GM19238 (cell line): Measurements from ENCODE around the gene FRG2B.
"Not testable (repeated sequence)": the region's sequence is repeated elsewhere in the genome, so short reads cannot be mapped to it uniquely, and the experiment has no call there.

Experiments
- DNase-seq: peaks from one replicate; pipeline ENCODE4 v3.0.0; 2011; ENCODE audit warnings: low spot score; ENCODE audit not compliant: insufficient read length

FRG2B gene

GRCh38 chr10:133626695-133627094, at the start of gene FRG2B:
Gene FRG2B, minus strand, starts transcription at chr10:133626795. Its CDS starts 53 bp downstream, at chr10:133626742.
- DNase-seq = not testable (repeated sequence)

GRCh38 chr10:133667446-133667845, 40.9 kb upstream of the FRG2B start:
- not testable (repeated sequence) for DNase-seq

GRCh38 chr10:133663544-133664160, 37.1 kb upstream of the FRG2B start:
- DNase-seq = not testable (repeated sequence)

GRCh38 chr10:133661122-133661521, 34.5 kb upstream of the FRG2B start:
- DNase-seq = not testable (repeated sequence)

- DNase-seq = not testable (repeated sequence)
Observed at GRCh38 chr10:133660516-133660915, 33.9 kb upstream of the FRG2B start.

GRCh38 chr10:133657276-133657675, 30.7 kb upstream of the FRG2B start:
- not testable (repeated sequence) for DNase-seq

GRCh38 chr10:133648872-133649455, 22.4 kb upstream of the FRG2B start:
- not testable (repeated sequence) for DNase-seq

- not testable (repeated sequence) for DNase-seq
Observed at GRCh38 chr10:133647075-133647748, 20.6 kb upstream of the FRG2B start.

GRCh38 chr10:133637846-133638235, 11.2 kb upstream of the FRG2B start:
- not testable (repeated sequence) for DNase-seq

GRCh38 chr10:133637202-133637845, 10.7 kb upstream of the FRG2B start:
- not testable (repeated sequence) for DNase-seq

GRCh38 chr10:133630723-133631249, 4.2 kb upstream of the FRG2B start:
- DNase-seq = not testable (repeated sequence)

GRCh38 chr10:133622544-133622943, 4.1 kb downstream of the FRG2B start:
- not testable (repeated sequence) for DNase-seq

GRCh38 chr10:133618851-133619250, 7.7 kb downstream of the FRG2B start:
- no peak for DNase-seq

GRCh38 chr10:133617196-133617595, 9.4 kb downstream of the FRG2B start:
- DNase-seq = no peak

GRCh38 chr10:133616371-133617130, 10.0 kb downstream of the FRG2B start:
- no peak for DNase-seq

GRCh38 chr10:133614830-133615580, 11.6 kb downstream of the FRG2B start:
- DNase-seq = no peak

GRCh38 chr10:133613699-133614098, 12.9 kb downstream of the FRG2B start:
- no peak for DNase-seq

- DNase-seq = no peak
Observed at GRCh38 chr10:133611079-133611478, 15.5 kb downstream of the FRG2B start.

- no peak for DNase-seq
Observed at GRCh38 chr10:133608855-133609254, 17.7 kb downstream of the FRG2B start.

GRCh38 chr10:133603434-133603833, 23.2 kb downstream of the FRG2B start:
- DNase-seq = not testable (repeated sequence)
